Astrocyte (in vitro differentiated cells and primary cell): ENCODE results near the gene ERRFI1. TPM values are rescaled to one million over a fixed set of nuclear protein-coding genes. Genes with fewer than 3 reads are reported as not detected.

Source experiments
- DNase-seq: peaks from one replicate; pipeline ENCODE4 v3.0.0-alpha.2; 2010; ENCODE audit warnings: low read depth
- FAIRE-seq: peaks from 2 replicates; lab custom pipeline; 2011; peaks lifted over from hg19 to GRCh38; lab: Jason Lieb, UNC
- H2AFZ ChIP-seq: 2 replicates; pipeline ENCODE4 v1.6.0; 2012; ENCODE audit warnings: low read depth, low read length, inconsistent platforms
- H3K27ac ChIP-seq: 2 replicates; pipeline ENCODE4 v1.5.1; 2011; ENCODE audit warnings: low read depth, low read length, inconsistent platforms
- H3K27me3 ChIP-seq: 2 replicates; pipeline ENCODE4 v1.6.0; 2011; ENCODE audit warnings: low read length, inconsistent platforms; ENCODE audit not compliant: insufficient read depth
- H3K36me3 ChIP-seq: 2 replicates; pipeline ENCODE4 v1.5.1; 2011; ENCODE audit warnings: low read length, inconsistent platforms; ENCODE audit not compliant: insufficient read depth
- H3K4me1 ChIP-seq: 2 replicates; pipeline ENCODE4 v1.5.1; 2011; ENCODE audit warnings: low read length, inconsistent platforms; ENCODE audit not compliant: insufficient read depth
- H3K4me2 ChIP-seq: 2 replicates; pipeline ENCODE4 v1.6.0; 2012; ENCODE audit warnings: low read length, inconsistent platforms
- H3K4me3 ChIP-seq: 2 replicates; pipeline ENCODE4 v1.5.1; 2011; ENCODE audit warnings: low read depth, mild to moderate bottlenecking, low read length, inconsistent platforms; ENCODE audit not compliant: insufficient read depth
- H3K79me2 ChIP-seq: 2 replicates; pipeline ENCODE4 v1.6.0; 2012; ENCODE audit warnings: mild to moderate bottlenecking, low read length, inconsistent platforms; ENCODE audit not compliant: insufficient read depth
- H3K9ac ChIP-seq: 2 replicates; pipeline ENCODE4 v1.6.0; 2012; ENCODE audit warnings: mild to moderate bottlenecking, low read length, inconsistent platforms
- H3K9me3 ChIP-seq: 2 replicates; pipeline ENCODE4 v1.5.1; 2012; ENCODE audit warnings: low read depth, mild to moderate bottlenecking, low read length, inconsistent platforms; ENCODE audit not compliant: insufficient read depth
- H4K20me1 ChIP-seq: 2 replicates; pipeline ENCODE4 v1.6.0; 2012; ENCODE audit warnings: low read length, inconsistent platforms; ENCODE audit not compliant: insufficient read depth
- H3K27ac Mint-ChIP-seq: one replicate; pipeline ENCODE4 v1.8.0; 2021; ENCODE audit warnings: mild to moderate bottlenecking, mixed read lengths; ENCODE audit not compliant: unreplicated experiment
- H3K27me3 Mint-ChIP-seq: one replicate; pipeline ENCODE4 v1.8.0; 2021; ENCODE audit warnings: low read depth, mixed read lengths; ENCODE audit not compliant: unreplicated experiment
- H3K36me3 Mint-ChIP-seq: one replicate; pipeline ENCODE4 v1.8.0; 2021; ENCODE audit warnings: low read depth, mixed read lengths; ENCODE audit not compliant: unreplicated experiment
- H3K4me1 Mint-ChIP-seq: one replicate; pipeline ENCODE4 v1.8.0; 2021; ENCODE audit warnings: low read depth, mixed read lengths; ENCODE audit not compliant: unreplicated experiment
- H3K4me3 Mint-ChIP-seq: one replicate; pipeline ENCODE4 v1.8.0; 2021; ENCODE audit warnings: mild to moderate bottlenecking, moderate library complexity, mixed read lengths; ENCODE audit not compliant: unreplicated experiment
- H3K9me3 Mint-ChIP-seq: one replicate; pipeline ENCODE4 v1.8.0; 2021; ENCODE audit warnings: mild to moderate bottlenecking, mixed read lengths; ENCODE audit not compliant: unreplicated experiment
- CTCF ChIP-seq: IDR thresholded peaks from 2 replicates; pipeline ENCODE4 v1.5.1; 2011; ENCODE audit warnings: low read depth, mild to moderate bottlenecking, inconsistent platforms, low read length, moderate library complexity; ENCODE audit not compliant: insufficient read depth
- EZH2 ChIP-seq: IDR thresholded peaks from 2 replicates; pipeline ENCODE4 v1.6.1; 2012; ENCODE audit warnings: mild to moderate bottlenecking, low read length, inconsistent platforms; ENCODE audit not compliant: insufficient read depth
- total RNA-seq: library from RNA; stranded (reverse); gene quantifications from 2 replicates; pipeline ENCODE4 v1.2.1, GENCODE V29; 2021

The ERRFI1 gene
- total RNA-seq, 1 donor from 2014 or later: 81.5 TPM

GRCh38 chr1:8039071-8039470 is 13.0 kb upstream of the ERRFI1 start:
- H3K9me3 ChIP-seq: no peaks in the 10 kb centered on the region
- no peaks in the 10 kb centered on the region for H4K20me1 ChIP-seq
- Mint-ChIP-seq H3K9me3 (peaks cover 4% of the 10 kb centered on the region), H3K4me3 (no peak overlapping the region), H3K4me1 (peaks cover 16% of the 10 kb centered on the region), H3K36me3 (no peaks in the 10 kb centered on the region), H3K27me3 (no peaks in the 10 kb centered on the region), H3K27ac (no peak overlapping the region)
- H3K4me1 ChIP-seq: peaks cover 11% of the 10 kb centered on the region
- TF ChIP-seq EZH2 (no peak), CTCF (no peak)
- no peak overlapping the region for H2AFZ ChIP-seq
- no peak overlapping the region for H3K27ac ChIP-seq
- no peak overlapping the region for H3K9ac ChIP-seq
- H3K79me2 ChIP-seq: no peaks in the 10 kb centered on the region
- no peaks in the 10 kb centered on the region for H3K36me3 ChIP-seq
- no peaks in the 10 kb centered on the region for H3K27me3 ChIP-seq
- no peak for FAIRE-seq
- no peak overlapping the region for H3K4me3 ChIP-seq
- H3K4me2 ChIP-seq: no peak overlapping the region
- no peak for DNase-seq

GRCh38 chr1:8035289-8035688 is 9.2 kb upstream of the ERRFI1 start:
- no peaks in the 10 kb centered on the region for H3K79me2 ChIP-seq
- H3K4me3 Mint-ChIP-seq: no peak overlapping the region
- no peak overlapping the region for H3K4me2 ChIP-seq
- H3K27me3 ChIP-seq: no peaks in the 10 kb centered on the region
- no peak overlapping the region for H3K9ac ChIP-seq
- no peaks in the 10 kb centered on the region for H3K9me3 ChIP-seq
- no peak overlapping the region for H3K4me3 ChIP-seq
- H4K20me1 ChIP-seq: no peaks in the 10 kb centered on the region
- no peak for FAIRE-seq
- no peak overlapping the region for H3K27ac Mint-ChIP-seq
- H3K9me3 Mint-ChIP-seq: peaks cover 1% of the 10 kb centered on the region
- no peaks in the 10 kb centered on the region for H3K36me3 ChIP-seq
- no peak for DNase-seq
- H2AFZ ChIP-seq: no peak overlapping the region
- H3K36me3 Mint-ChIP-seq: no peaks in the 10 kb centered on the region
- H3K4me1 Mint-ChIP-seq: peaks cover 12% of the 10 kb centered on the region
- peaks cover 3% of the 10 kb centered on the region for H3K4me1 ChIP-seq
- H3K27ac ChIP-seq: no peak overlapping the region
- TF ChIP-seq EZH2 (no peak), CTCF (no peak)
- H3K27me3 Mint-ChIP-seq: no peaks in the 10 kb centered on the region

- H2AFZ ChIP-seq: no peak overlapping the region
- no peak overlapping the region for H3K4me3 ChIP-seq
- no peaks in the 10 kb centered on the region for H3K27me3 ChIP-seq
- peaks cover 8% of the 10 kb centered on the region for H3K4me1 ChIP-seq
- H3K9me3 ChIP-seq: no peaks in the 10 kb centered on the region
- H3K27ac ChIP-seq: no peak overlapping the region
- H3K79me2 ChIP-seq: no peaks in the 10 kb centered on the region
- no peaks in the 10 kb centered on the region for H3K36me3 ChIP-seq
- H3K4me2 ChIP-seq: no peak overlapping the region
- H3K27ac Mint-ChIP-seq: no peak overlapping the region
- no peak overlapping the region for H3K9ac ChIP-seq
- no peaks in the 10 kb centered on the region for H3K36me3 Mint-ChIP-seq
- peaks cover 11% of the 10 kb centered on the region for H3K4me1 Mint-ChIP-seq
- DNase-seq (no peak), FAIRE-seq (no peak)
- H3K4me3 Mint-ChIP-seq: no peak overlapping the region
- no peaks in the 10 kb centered on the region for H3K9me3 Mint-ChIP-seq
- H4K20me1 ChIP-seq: no peaks in the 10 kb centered on the region
- TF ChIP-seq CTCF (no peak), EZH2 (no peak)
- no peaks in the 10 kb centered on the region for H3K27me3 Mint-ChIP-seq
These were observed 7.2 kb upstream of the ERRFI1 start for GRCh38 chr1:8033322-8033721.
